KMS-11 (cell line): ENCODE results near the gene TSHZ3.

Source experiments
- H2AFZ ChIP-seq: fragments of 200-600 bp; sonication (generic); 2 replicates; pipeline ENCODE4 v1.6.1; 2016; ENCODE audit warnings: antibody characterized with exemption, mixed run types, low read depth
- H3K27ac ChIP-seq: fragments of 200-600 bp; sonication (generic); 2 replicates; pipeline ENCODE4 v1.6.1; 2016; ENCODE audit warnings: mild to moderate bottlenecking, mixed run types
- H3K27me3 ChIP-seq: fragments of 200-600 bp; sonication (generic); 2 replicates; pipeline ENCODE4 v1.6.1; 2017; ENCODE audit warnings: mild to moderate bottlenecking, low read depth, mixed run types, moderate library complexity; ENCODE audit not compliant: insufficient read depth
- H3K36me3 ChIP-seq: fragments of 200-600 bp; sonication (generic); 2 replicates; pipeline ENCODE4 v1.6.1; 2017; ENCODE audit warnings: mild to moderate bottlenecking, mixed run types; ENCODE audit not compliant: insufficient read depth
- H3K4me1 ChIP-seq: fragments of 200-600 bp; sonication (generic); 2 replicates; pipeline ENCODE4 v1.6.1; 2016; ENCODE audit warnings: mild to moderate bottlenecking, low read depth, mixed run types; ENCODE audit not compliant: poor library complexity, severe bottlenecking
- H3K4me2 ChIP-seq: fragments of 200-600 bp; sonication (generic); 2 replicates; pipeline ENCODE4 v1.7.0; 2016; ENCODE audit warnings: mild to moderate bottlenecking, mixed run types
- H3K4me3 ChIP-seq: fragments of 200-600 bp; sonication (generic); IDR thresholded peaks from 2 replicates; pipeline ENCODE4 v1.6.1; 2017; ENCODE audit warnings: low read depth, low read length, mixed read lengths; ENCODE audit not compliant: insufficient read depth
- H3K79me2 ChIP-seq: fragments of 200-600 bp; sonication (generic); 2 replicates; pipeline ENCODE4 v1.6.1; 2016; ENCODE audit warnings: low read depth, mixed run types; ENCODE audit not compliant: insufficient read depth
- H3K9ac ChIP-seq: fragments of 200-600 bp; sonication (generic); 2 replicates; pipeline ENCODE4 v1.6.1; 2016; ENCODE audit warnings: mild to moderate bottlenecking, mixed run types
- H4K20me1 ChIP-seq: fragments of 200-600 bp; sonication (generic); 2 replicates; pipeline ENCODE4 v1.6.1; 2016; ENCODE audit warnings: mild to moderate bottlenecking, mixed run types; ENCODE audit not compliant: insufficient read depth
- TF ChIP-seq, protein P1 (sequence below): fragments of 200-600 bp; sonication (generic); conservative IDR thresholded peaks from 2 replicates; pipeline ENCODE4 v1.6.1; 2017; ENCODE audit warnings: low read depth, mild to moderate bottlenecking, antibody characterized with exemption, low read length, moderate library complexity, mixed read lengths

TSHZ3 gene

DNA sequence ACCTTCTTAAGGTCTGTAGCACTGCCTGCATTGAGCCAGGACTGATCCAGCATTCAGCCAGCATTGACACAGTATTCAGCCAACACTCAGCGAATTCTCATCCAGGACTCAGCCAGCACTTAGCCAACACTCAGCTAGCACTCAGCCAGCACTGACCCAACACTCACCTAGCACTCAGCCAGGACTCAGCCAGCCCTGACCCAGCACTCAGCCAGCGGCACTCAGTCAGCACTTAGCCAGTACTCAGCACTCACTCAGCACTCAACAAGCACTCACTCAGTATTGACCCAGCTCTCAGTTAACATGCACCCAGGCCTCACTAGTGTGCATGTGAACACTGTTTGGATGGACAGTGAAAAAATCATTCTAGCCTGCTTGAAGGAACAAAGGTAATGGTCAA is 55.0 kb downstream of the TSHZ3 start:
- H2AFZ ChIP-seq, result no peak overlapping the region
- no peak overlapping the region for H3K9ac ChIP-seq
- H3K79me2 ChIP-seq, result no peaks in the 10 kb centered on the region
- no peak overlapping the region for H3K4me3 ChIP-seq
- TF ChIP-seq, protein P1, sequence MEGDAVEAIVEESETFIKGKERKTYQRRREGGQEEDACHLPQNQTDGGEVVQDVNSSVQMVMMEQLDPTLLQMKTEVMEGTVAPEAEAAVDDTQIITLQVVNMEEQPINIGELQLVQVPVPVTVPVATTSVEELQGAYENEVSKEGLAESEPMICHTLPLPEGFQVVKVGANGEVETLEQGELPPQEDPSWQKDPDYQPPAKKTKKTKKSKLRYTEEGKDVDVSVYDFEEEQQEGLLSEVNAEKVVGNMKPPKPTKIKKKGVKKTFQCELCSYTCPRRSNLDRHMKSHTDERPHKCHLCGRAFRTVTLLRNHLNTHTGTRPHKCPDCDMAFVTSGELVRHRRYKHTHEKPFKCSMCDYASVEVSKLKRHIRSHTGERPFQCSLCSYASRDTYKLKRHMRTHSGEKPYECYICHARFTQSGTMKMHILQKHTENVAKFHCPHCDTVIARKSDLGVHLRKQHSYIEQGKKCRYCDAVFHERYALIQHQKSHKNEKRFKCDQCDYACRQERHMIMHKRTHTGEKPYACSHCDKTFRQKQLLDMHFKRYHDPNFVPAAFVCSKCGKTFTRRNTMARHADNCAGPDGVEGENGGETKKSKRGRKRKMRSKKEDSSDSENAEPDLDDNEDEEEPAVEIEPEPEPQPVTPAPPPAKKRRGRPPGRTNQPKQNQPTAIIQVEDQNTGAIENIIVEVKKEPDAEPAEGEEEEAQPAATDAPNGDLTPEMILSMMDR, result no peak
- no peaks in the 10 kb centered on the region for H3K36me3 ChIP-seq
- H3K4me1 ChIP-seq, result no peaks in the 10 kb centered on the region
- H3K27me3 ChIP-seq, result no peaks in the 10 kb centered on the region
- H4K20me1 ChIP-seq, result no peaks in the 10 kb centered on the region
- no peak overlapping the region for H3K27ac ChIP-seq
- H3K4me2 ChIP-seq, result no peak overlapping the region

DNA sequence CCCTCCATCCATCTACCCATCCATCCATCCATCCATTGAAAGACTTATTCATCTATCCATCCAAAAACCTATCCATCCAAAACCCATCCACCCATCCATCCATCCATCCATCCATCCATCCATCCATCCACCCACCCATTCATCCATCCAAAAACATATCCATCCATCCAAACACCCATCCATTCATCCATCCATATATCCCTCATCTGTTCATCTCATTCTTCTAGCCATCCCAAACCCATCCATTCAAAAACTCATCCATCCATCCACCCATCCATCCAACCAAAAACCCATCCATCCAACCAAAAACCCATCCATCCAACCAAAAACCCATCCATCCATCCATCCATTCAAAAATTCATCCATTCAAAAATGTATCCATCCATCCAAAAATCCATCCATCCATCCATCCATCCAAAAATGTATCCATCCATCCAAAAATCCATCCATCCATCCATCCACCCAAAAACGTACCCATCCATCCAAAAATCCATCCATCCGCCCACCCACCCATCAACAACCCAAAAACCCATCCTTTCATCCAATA is 56.5 kb downstream of the TSHZ3 start:
- Histone ChIP-seq H3K9ac (no peak overlapping the region), H4K20me1 (no peaks in the 10 kb centered on the region), H3K4me3 (no peak overlapping the region), H3K27ac (no peak overlapping the region), H3K79me2 (no peaks in the 10 kb centered on the region), H3K4me1 (no peaks in the 10 kb centered on the region), H3K27me3 (no peaks in the 10 kb centered on the region), H3K4me2 (no peak overlapping the region), H3K36me3 (no peaks in the 10 kb centered on the region), H2AFZ (no peak overlapping the region)
- TF ChIP-seq, protein P1, result no peak

DNA sequence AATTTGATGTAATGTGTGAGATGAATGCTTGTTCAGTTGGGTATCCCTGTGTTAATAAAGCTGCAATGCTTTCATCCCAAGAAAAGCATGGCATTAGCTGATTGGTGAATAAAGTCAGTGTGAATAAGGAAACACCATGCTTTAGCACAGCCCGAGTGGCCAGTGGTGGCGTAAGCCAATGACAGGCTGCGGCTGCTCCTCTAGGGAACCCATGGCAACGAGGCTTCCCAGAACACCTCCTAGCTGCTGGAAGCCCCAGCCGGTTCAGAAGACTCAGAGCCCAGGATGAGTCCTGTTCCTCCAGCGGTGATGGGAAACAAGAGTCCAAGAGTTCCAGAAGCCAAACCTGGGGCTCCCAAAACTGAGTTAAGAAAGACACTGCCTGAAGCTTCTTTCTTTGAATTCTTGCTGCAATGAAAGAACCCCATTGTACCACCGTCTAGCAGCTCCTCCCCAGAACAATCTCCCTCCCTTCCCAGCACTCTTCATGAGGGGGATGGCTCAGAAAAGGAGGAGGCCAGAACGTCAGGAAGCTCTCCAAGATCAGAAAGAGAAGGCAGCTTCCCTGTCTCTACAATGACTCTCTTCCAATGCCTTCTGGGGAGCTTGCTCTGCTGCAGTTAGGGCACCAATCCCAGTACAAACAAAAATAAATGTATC is 58.2 kb downstream of the TSHZ3 start:
- Histone ChIP-seq H3K4me1 (no peaks in the 10 kb centered on the region), H3K4me2 (no peak overlapping the region), H3K9ac (no peak overlapping the region), H3K27me3 (no peaks in the 10 kb centered on the region), H3K79me2 (no peaks in the 10 kb centered on the region), H3K27ac (no peak overlapping the region), H3K4me3 (no peak overlapping the region), H4K20me1 (no peaks in the 10 kb centered on the region), H2AFZ (no peak overlapping the region), H3K36me3 (no peaks in the 10 kb centered on the region)
- TF ChIP-seq, protein P1, result no peak

DNA sequence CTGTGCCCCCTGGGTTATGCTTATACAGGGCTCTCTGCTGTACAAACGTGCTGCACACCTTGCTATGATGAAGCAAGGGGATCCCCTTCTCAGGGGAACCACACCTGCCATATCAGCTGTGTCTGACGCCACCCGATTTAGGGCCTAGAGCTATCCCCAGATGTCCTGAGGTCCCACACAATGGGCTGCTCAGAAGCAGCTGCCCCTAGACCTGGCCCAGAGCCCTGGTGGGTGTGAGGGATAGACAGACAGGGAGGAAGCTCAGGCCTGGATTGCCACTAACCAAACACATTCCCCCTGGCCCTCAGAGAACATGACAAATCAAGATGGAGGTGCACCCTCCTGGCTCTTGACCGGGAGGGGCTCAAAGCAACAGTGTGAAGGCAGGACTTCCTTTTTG is 59.3 kb downstream of the TSHZ3 start:
- H3K27ac ChIP-seq, result no peak overlapping the region
- no peaks in the 10 kb centered on the region for H3K36me3 ChIP-seq
- H4K20me1 ChIP-seq, result no peaks in the 10 kb centered on the region
- no peaks in the 10 kb centered on the region for H3K27me3 ChIP-seq
- H3K4me3 ChIP-seq, result no peak overlapping the region
- TF ChIP-seq, protein P1, result no peak
- H3K4me1 ChIP-seq, result no peaks in the 10 kb centered on the region
- H3K79me2 ChIP-seq, result no peaks in the 10 kb centered on the region
- H3K9ac ChIP-seq, result no peak overlapping the region
- H3K4me2 ChIP-seq, result no peak overlapping the region
- no peak overlapping the region for H2AFZ ChIP-seq
